Tibial artery (tissue), 4 donors: ENCODE results near the gene BANF2.

ENCODE experiments used
- DNase-seq, 2 donors: peaks; one replicate each; pipeline ENCODE4 v3.0.0-alpha.2; 2019
- H3K27ac ChIP-seq, 2 donors: fragments of 200-600 bp; sonication (generic) in 1 of 2; 1 replicate in 1 of 2; 2 replicates in 1 of 2; pipeline ENCODE4 v1.5.1; 2018 to 2019; ENCODE audit warnings: mild to moderate bottlenecking in 1 of 2
- H3K27me3 ChIP-seq, 2 donors: fragments of 200-600 bp; sonication (generic) in 1 of 2; one replicate each; pipeline versions ENCODE4 v1.5.1 to v1.6.0; 2016 to 2019
- H3K36me3 ChIP-seq, 3 donors: fragments of 200-600 bp; sonication (generic) in 2 of 3; one replicate each; pipeline ENCODE4 v1.5.1; 2016 to 2019; ENCODE audit warnings: mild to moderate bottlenecking in 2 of 3
- H3K4me1 ChIP-seq, 4 donors: fragments of 200-600 bp; sonication (generic) in 2 of 4; 1 replicate in 3 of 4; 2 replicates in 1 of 4; pipeline ENCODE4 v1.5.1; 2016 to 2019
- H3K4me3 ChIP-seq, 2 donors: fragments of 200-600 bp; sonication (generic) in 1 of 2; 1 replicate in 1 of 2; 2 replicates in 1 of 2; pipeline ENCODE4 v1.5.1; 2018 to 2019; ENCODE audit warnings: mild to moderate bottlenecking in 2 of 2
- H3K9me3 ChIP-seq, 3 donors: fragments of 200-600 bp; sonication (generic) in 1 of 3; one replicate each; pipeline ENCODE4 v1.5.1; 2016 to 2019
- CTCF ChIP-seq, 2 experiments: fragments of 200-600 bp in 1 of 2; fragments of 450-650 bp in 1 of 2; IDR thresholded peaks; one replicate each; pipeline ENCODE4 v1.5.1; 2017 to 2019; ENCODE audit warnings: antibody characterized with exemption in 2 of 2, mild to moderate bottlenecking in 1 of 2, moderate library complexity in 1 of 2
- intact Hi-C: fragments of 100-400 bp; cut with DNase I; formaldehyde crosslinking; loops from one replicate; pipeline ENCODE4 v1.15.0; 2023; ENCODE audit warnings: low total_unique reads

The BANF2 gene

DNA sequence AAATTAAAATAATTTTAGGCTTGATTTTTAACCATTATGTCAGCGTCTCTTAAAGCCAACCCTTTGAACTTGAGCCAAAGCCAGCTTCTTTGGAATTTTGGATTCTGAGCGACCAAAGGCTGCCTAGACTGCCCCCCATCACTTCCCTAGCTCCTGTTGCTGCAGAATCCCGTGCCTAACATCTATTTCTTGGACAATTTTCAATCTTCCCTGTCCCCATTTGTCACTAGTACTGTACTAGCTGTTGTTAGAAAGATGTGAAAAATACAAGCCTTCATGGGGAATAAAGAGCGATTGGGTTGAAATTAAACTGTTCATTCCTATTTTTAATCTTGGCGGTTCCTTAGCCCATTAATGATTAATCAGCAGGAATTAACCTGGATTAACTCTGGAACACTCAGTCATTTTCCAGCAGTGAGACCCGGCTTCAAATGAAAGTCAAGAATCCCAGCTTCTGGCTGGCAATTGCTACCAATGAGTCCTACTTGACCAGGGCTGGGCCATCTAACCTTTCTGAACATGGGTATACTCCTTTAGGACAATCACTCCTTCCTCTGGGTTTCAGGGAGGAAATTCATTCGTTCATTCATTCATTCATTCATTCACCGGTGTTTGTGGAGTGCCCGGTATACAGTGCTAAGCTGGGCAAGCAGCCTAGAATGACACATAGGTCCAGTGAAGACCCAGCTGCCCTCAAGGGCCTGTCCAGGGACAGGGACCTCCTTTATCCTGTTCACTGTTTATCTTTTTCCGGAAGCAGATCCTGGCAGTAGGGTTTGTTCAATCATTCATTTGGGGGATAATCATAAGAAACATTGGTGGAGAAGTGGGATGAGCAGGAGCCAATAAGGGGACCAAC lies 16.3 kb upstream of the BANF2 start:
- H3K4me1 ChIP-seq: peaks cover 0 to 18% (median 12%) of the 10 kb centered on the region in 4 donors
- intact Hi-C loops: loop anchor here (5.0 to 10.0 kb wide), 2 partner anchors 111 to 214 kb away; no protein-coding TSS in a partner anchor
- no peak for TF ChIP-seq CTCF (IDR thresholded peaks at IDR 0.05)
- peaks cover 0 to under 1% (median 0%) of the 10 kb centered on the region in 3 donors for H3K36me3 ChIP-seq
- no peak overlapping the region for H3K4me3 ChIP-seq
- DNase-seq: no peak
- no peaks in the 10 kb centered on the region for H3K9me3 ChIP-seq
- H3K27ac ChIP-seq: no peak overlapping the region
- H3K27me3 ChIP-seq: peaks cover 0 to 6% of the 10 kb centered on the region in 2 donors

GRCh38 chr20:17684077-17684888 lies 15.5 kb upstream of the BANF2 start:
- intact Hi-C loops: loop anchor here (5.0 to 10.0 kb wide), 2 partner anchors 111 to 213 kb away; no protein-coding TSS in a partner anchor
- no peak overlapping the region for H3K4me3 ChIP-seq
- H3K4me1 ChIP-seq: peaks cover 0 to 18% (median 12%) of the 10 kb centered on the region in 4 donors
- H3K27ac ChIP-seq: no peak overlapping the region
- no peak for TF ChIP-seq CTCF (IDR thresholded peaks at IDR 0.05)
- no peaks in the 10 kb centered on the region for H3K36me3 ChIP-seq
- no peak for DNase-seq
- H3K9me3 ChIP-seq: no peaks in the 10 kb centered on the region
- H3K27me3 ChIP-seq: peaks cover 0 to 6% of the 10 kb centered on the region in 2 donors

- Histone ChIP-seq H3K36me3 (no peaks in the 10 kb centered on the region), H3K4me1 (peaks cover 0 to 11% (median 6%) of the 10 kb centered on the region in 4 donors), H3K27ac (no peak overlapping the region), H3K9me3 (no peaks in the 10 kb centered on the region), H3K4me3 (no peak overlapping the region), H3K27me3 (peaks cover 0 to 6% of the 10 kb centered on the region in 2 donors)
- intact Hi-C loops: loop anchor here (10.0 kb wide), 1 partner anchor 110 kb away; no protein-coding TSS in a partner anchor
- TF ChIP-seq CTCF (IDR thresholded peaks at IDR 0.05): no peak
- DNase-seq: no peak
These were observed 14.6 kb upstream of the BANF2 start for GRCh38 chr20:17685168-17685567.

GRCh38 chr20:17687800-17688199 lies 12.0 kb upstream of the BANF2 start:
- H3K27me3 ChIP-seq: peaks cover 0 to 6% of the 10 kb centered on the region in 2 donors
- intact Hi-C loops: loop anchor here (10.0 kb wide), 1 partner anchor 107 kb away; no protein-coding TSS in a partner anchor

More at GRCh38 chr20:17687800-17688199, 12.0 kb upstream of the BANF2 start:
- no peak overlapping the region for H3K27ac ChIP-seq
- no peak for DNase-seq
- H3K4me1 ChIP-seq: peaks cover 0 to 3% (median 0%) of the 10 kb centered on the region in 4 donors
- H3K9me3 ChIP-seq: no peaks in the 10 kb centered on the region
- H3K36me3 ChIP-seq: no peaks in the 10 kb centered on the region
- no peak for TF ChIP-seq CTCF (IDR thresholded peaks at IDR 0.05)
- H3K4me3 ChIP-seq: no peak overlapping the region
